GM21526 (cell line): ENCODE measurements around the gene DACH1.

Experiments used
- ATAC-seq: cut with Tn5 transposase; IDR thresholded peaks from one replicate; pipeline ENCODE4 v1.9.1; 2021; ENCODE audit warnings: moderate library complexity; ENCODE audit not compliant: unreplicated experiment, low FRiP score

The DACH1 gene

DNA sequence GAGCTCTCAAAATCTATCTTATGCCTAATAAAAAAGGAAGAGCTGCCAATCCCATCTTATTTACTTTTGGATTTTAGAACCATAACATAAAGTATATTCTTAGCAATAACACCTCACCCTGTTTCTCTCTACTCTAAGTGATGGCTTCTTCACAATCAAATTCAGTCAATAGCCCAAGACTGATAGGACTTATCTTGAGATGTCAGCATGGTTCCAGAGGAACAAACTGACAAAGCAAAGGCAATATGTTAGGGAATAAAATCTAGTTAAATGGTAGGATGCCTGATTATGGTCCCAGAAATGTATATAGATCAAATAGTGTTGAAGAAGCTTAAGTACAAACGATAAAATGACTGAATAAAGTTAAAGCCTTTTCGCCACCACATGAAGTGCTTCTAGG is 36.3 kb downstream of the DACH1 start:
- no peak for ATAC-seq

DNA sequence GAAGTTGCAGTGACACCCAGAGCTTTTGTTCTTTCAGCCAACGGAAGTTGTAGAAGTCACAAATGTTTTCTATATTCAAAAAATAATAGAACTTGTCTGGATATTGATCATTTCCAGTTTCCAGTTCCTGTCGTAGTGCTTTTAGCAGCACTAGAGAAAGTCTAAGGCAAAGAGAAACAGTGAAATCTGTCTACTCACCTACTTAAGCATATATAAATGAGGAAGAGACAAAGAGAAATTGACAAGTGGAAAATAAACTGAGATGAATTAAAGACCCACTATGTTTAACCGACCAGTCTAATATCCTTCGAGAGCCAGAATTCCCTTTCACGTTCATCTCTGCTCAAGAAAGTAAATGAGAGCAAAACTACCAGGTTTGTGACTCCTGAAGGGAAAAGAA is 36.7 kb downstream of the DACH1 start:
- no peak for ATAC-seq

DNA sequence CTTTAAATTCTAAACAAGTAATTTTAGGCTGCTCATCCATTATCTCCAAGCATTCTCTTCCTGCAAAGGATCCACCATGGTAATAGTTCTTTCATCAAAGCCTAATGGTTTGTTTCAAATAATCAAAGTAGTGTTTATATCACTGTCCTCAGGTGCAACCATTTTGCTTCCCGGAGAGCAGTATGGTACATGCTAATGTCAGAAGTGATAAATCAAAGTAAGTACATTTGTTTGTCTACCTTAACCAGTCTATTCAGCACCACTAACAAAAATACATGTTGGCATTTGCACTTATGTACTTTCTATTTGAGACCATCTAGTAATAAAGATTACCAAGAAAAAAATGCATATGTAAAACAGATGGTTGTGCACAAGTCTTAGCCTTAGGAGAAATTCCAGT is 37.5 kb downstream of the DACH1 start:
- ATAC-seq = no peak

DNA sequence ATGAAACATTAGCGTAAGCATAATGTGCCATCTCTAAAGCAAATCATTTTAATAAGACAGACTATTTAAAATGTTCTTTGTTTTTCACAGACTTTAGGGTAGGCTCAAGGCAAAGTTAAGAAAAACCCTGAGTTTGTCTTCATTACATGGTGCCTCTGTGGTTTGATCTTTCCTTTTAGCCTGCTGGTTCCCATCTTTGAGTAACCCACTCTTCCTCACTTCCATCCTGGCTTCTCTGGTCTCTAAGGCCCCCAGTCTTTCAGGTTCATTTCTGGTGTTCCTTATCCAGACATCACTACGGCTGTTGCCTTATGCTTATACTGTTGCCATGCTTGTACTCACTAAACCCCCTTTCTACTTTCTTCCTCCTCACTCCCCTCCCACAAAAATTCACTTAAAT is 38.4 kb downstream of the DACH1 start:
- ATAC-seq = no peak

DNA sequence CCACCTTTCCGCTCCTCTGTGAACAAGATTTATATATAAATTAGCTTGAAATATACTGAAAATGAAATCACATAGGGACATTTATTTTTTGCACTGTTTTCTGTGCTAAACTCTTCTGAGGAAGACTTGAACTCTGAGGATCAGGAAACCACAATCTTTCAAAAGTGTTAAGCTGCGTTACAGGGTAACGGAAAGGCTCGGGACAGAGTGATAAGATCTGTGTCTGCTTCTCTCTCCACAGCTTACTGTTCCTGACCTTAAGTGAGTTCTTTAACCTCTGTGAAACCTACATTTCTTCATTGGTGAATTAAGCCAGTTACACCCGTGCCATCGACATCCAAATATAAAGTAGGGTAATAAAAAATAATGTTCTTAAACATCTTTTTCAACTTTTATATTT is 38.9 kb downstream of the DACH1 start:
- ATAC-seq = no peak

DNA sequence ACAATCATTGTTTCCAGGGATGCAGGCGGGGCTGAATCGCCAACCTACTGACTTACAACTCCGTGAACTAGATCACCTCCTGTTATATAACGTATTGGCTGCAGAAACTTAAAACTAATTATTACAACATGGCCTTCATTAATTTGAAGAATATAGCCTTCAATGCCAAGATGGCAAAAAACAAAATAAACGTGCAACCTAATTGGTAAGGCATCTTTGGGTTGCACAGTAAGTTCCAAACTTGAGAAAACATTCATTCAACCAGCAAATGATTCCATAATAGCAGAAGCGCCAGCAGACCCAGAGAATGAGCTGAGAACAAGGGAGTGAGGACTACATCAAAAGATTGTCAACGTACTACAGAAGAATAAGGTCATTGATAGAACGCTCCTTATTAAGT is 39.8 kb downstream of the DACH1 start:
- ATAC-seq = no peak

DNA sequence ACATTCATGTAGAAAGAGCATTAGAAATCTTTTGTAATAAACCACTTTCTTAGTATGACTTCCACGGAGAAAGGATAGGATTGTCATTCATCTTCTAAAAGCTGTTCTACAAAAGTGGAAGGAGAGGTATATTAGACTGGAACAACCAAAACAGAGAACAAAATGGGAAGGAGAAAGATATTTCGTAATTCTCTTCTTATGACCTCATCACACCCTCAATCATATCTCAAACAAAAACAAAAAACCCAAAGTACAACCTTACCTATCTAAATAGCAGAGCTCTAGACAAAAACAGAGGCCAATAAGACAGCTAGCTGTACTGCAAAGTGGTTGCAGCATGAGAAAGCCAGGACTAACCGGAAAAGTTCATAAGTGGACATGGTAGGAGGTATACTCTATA is 46.3 kb downstream of the DACH1 start:
- ATAC-seq = no peak

DNA sequence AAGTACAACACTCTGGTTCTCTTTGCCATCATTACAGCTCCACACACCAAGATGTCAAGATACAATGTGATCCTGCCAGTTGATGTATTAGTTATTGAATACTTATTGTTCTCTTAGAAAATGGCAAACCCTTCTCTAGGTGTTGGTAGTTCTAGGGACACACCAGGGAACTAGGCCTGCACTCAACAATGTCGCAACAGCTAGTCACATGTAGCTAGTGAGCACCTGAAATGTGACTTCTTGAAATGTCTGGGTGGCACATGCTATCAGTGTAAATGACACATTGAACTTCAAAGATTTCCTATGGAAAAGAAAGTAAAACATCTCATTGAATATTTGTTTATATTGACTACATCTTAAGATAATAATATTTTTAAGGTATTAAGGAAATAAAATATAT is 49.7 kb downstream of the DACH1 start:
- no peak for ATAC-seq

DNA sequence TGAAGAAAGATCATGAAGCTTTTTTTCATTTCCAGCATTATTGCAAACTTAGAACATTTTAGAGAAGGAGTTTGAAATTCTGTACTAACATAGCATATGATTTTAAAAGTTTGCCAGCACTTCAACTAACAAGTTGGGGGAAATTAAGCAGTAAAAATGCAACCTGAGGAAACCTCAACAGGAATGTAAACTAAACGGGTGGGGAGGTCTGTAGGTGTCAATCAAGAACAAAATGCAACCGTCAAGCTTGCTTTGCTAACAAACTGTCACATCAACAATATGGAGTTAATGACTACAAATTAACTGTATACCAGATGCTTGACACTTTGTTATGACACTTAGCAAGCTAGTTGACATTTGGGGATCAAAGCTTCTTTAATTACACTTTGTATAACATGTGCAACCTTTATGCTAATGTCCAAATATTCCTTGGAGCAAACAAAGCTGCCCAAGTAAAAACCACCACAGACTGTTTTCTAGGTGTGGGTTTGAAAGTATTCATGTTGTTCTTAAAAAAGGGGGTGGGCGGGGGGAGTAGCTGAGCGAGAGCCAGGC is 52.1 kb downstream of the DACH1 start:
- no peak for ATAC-seq

DNA sequence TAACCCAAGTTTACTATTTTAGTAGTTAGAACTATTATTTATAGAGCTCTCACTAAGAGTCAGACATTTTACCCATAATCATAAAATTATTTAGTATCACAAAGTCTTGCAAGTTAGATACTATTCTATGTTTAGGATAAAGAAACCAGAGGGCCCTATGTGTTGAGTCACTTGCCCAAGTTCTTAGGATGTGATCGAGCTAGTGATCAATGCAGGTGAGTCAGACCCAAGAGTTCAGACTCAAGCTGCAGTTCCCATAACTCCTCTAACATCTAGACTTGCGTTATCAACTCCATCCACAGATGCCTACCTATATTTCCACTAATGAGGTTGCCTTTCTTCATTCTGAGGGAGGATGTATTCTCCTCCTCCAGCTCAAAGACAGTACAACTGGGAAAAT is 53.8 kb downstream of the DACH1 start:
- no peak for ATAC-seq

DNA sequence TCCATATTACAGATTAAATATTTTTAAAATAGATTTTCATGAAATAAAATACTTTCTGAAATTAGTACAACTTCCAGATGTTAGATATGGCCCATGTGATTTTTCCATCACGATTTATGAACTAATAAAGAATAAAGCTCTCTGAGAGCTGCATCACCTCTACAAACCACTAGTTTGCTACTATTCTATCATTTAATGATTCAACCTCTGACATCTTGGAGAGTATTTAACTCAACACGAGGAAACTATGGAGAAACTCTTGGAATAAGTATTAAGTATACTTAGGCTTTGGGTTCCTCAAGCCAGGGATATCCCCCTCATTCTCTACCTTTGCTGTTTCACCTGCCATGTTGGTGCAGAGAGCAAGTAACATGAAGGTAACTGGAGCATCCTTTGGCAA is 55.7 kb downstream of the DACH1 start:
- ATAC-seq = no peak

DNA sequence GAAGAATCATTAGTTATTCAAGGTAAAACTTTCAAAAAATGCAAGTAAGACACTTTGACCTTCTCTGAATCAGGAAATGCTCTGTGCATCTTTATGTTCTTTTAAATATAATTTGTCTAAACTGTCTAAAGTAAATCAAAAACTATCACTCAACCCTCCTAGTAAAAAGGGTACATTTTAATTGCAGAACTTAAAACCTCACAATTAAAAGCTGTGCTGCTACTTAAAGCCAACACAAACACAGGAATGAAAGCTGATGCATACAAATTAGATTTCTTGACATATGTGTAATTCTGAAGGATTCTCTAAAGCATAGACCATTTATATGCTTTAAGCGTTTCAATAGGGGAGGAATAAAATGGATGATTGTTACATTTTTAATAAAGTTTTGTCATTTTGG is 58.3 kb downstream of the DACH1 start:
- no peak for ATAC-seq

DNA sequence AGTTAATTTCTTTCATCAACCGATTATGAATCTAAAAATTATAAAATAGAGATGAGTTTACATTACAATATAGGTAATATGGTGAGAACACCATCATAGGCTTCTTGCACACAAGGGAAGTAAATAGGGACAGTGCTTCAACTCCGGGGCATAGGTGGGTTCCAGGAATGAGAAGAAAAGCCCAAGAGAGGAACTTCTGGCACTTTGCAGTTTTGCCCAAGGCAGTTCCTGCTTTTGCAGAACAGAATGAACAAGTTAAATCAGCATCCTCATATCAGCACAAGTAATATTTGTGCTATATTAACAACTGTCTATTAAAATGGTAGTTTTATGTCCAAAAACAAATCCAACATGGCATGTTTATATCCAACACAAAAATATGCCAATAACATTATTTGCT is 60.1 kb downstream of the DACH1 start:
- no peak for ATAC-seq

DNA sequence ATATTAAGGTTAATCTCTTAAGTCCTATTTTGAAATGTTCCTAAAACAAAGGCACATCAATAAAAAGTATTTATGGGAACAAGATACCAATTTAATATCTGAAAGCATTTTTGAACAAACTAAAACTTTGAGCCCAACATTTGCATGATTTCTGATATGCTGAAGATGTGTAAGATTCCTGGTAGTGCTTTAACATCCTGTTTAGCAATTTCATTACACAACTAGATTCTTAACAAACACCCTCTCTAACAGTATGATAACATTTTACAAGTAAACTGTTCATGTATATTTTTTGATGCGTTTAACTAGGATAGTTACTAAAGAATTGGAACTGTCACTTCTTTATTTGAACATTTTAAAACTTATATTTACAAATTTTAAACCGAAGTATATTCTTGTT is 63.9 kb downstream of the DACH1 start:
- ATAC-seq = no peak

DNA sequence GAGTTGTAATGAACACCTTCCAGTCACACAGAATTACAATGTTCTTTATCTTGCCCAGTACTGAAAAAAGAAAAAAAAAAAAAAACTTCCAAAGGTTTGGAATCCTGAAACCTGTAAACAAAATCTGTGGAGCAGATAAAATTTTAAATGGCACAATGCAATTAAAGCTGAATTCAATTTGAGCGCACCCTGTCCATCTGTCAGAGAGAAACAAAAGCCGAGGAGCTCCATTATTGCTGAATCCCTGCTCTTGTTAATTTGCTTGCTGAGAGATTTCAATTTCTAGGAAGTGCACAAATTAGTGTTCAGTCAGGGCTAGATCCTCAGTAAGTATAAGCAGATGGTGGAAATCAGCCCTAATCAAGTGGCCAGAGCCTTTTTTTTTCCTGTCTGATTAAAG is 65.2 kb downstream of the DACH1 start:
- ATAC-seq = no peak

DNA sequence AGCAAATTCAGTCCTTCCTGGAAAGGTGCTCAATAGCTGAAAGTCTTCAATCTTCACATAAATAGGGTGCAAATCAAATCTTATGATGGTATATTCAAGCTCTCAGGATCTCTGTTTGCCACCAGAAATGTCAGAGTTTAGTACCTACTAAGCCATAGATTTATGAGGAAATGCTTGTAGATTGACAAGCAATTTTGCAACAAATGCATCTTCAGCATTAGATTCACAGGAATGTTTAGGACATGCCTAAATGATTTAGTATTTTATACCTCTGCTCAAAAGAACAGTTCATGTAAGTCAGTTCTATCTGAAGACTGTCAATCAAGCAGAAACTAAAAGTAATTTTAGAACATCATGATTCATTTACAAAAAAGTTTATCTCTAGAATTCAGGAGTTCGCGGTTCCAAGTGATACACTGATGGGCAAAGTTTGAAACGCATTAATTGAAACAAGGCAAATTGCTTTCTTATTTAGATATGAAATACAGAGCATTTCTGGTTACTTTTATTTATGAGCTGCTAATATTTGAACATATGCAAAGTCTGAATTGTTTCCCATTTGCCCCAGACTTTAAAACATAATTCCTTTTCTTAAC is 65.7 kb downstream of the DACH1 start:
- ATAC-seq = no peak

DNA sequence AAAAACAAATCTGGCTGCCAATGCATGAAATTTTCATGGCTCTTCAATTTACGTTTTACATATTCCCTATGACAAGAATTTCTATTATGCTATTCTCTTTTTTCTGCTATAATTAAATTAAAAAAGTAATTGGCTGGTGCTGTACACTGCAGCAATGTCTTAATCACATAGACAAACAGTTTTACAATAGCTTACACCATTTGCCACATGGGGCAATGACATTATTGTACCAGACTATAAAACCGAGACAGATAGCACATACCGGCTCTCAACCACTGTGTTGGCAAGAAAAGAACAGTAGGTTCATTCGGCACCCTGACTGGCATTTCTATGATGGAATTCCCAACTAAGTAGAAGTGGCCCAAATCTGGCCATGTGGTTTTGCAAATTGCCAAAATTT is 67.7 kb downstream of the DACH1 start:
- no peak for ATAC-seq

DNA sequence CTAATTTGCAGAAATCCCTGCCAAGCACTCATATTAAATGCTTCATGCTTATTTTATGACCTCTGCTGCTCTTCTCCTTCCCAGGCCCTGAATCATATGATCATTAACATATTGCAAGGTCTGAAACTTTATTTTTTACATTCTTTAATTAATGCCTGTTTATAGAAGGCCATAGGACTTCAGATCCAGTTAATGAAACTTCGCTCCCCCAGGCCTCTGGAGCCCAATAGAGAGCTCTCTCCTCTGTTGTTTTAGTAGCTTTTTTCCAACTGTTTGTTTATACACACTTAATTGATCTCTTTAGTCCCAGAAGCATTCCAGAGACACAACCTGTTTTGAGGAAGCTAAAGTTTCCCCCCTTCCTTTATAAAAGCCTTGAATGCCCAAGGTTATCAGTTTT is 68.3 kb downstream of the DACH1 start:
- no peak for ATAC-seq

DNA sequence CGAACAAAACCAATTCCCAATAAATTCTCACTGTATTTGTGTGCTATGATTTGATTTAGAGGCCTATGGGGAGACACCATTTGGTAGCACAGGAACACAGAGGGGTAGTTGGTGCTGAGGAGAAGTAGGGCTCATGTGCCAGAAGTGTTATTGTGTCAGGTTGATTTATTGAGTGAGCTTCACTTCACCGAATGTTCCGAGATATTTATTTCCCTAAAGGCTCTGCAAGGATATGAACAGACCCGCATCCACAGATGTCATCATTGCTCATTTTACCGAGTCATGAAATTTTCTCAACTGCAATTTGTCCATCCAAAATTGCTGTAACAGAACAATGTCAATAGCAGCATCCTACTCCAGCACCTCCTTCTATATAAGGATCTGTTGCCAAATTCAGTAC is 69.5 kb downstream of the DACH1 start:
- no peak for ATAC-seq

DNA sequence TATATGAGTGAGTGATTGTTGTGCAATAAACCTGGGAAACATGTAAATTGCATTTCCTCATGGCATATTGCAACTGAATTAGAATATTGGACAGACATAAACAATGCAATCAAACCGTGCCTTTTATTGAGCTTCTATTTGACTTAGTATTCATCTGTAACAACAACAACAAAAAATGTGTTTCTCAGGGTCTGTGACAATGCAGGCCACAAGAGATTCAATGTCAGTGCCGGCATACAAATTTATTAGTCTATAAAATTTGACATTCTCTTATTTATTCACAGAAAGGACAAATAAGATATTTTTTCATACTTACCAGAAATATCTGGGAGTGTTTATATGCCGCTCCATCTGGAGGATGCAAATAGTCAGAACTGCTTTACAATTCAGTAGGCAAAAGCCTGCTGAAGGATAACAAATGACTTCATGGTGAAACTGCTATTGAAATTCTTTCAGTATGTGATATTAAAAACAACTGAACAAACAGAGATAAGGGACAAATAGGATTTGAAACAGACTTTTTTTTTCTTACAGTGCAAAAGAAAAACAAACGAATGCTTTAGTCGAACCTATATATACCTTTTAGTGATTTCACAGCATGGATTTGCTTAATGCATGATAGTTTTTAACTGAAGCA is 77.2 kb downstream of the DACH1 start:
- no peak for ATAC-seq

DNA sequence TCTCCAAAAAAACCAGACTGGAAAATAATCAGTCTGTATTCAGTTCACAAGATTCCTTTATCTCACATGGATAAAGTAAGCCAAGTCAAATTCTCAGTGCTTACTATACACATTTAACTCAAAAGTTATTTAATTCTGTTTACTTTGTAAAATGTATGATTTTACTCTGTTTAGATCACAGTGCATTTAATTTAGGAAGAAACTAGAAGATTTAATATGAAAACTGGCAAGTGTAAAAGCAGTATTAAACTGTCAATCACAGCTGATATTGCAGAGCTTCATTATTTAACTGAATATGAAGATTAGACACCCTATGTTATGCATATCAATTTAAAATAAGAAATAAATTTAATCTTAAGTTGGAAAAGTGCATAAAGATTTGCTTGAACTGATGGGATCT is 78.0 kb downstream of the DACH1 start:
- no peak for ATAC-seq

DNA sequence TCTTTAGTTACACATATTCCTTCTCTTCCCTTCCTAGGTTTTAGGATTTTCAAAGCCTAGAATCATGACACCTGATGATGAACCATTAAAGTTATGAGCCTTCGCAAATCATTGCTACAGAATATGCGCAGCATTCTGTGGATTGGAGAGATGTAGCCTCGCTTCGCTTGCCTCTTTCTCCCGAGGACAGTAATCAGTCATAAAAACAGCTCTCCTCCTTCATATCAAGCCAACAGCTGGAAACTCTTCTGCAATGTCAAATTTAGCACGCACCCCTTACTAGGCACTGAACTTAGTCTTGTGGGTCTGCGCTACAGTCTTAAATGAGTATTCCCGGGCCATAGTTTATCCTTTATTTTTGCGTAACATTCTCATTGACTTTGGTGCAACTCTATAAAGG is 79.6 kb downstream of the DACH1 start:
- no peak for ATAC-seq

DNA sequence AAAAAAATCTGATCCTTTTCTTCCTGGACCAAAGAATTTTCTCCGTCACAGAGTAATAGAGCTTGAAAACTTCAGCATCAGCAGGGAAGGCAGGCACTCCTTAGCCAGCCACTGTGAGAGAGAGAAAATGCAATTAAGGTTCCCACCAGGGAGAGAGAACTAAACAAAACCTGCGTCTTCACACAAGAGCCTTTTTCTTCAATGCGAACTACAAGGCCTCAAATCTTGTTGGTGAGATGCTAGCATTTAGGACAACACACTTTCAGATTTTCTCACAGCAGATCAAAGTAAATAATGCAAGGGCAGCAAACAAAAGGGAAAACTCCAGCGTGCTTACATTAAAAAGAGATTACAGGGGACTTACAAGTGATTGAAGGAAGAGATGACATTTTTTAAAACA is 80.1 kb downstream of the DACH1 start:
- ATAC-seq = no peak
